HG03060 (cell line): Measurements from ENCODE around the gene COQ8B.
"Not testable (repeated sequence)": the region's sequence is repeated elsewhere in the genome, so short reads cannot be mapped to it uniquely, and the experiment has no call there.

ENCODE experiments used
- ATAC-seq: cut with Tn5 transposase; IDR thresholded peaks from one replicate; pipeline ENCODE4 v1.9.1; 2021; ENCODE audit warnings: low read depth, moderate number of reproducible peaks; ENCODE audit not compliant: unreplicated experiment

Gene COQ8B

DNA sequence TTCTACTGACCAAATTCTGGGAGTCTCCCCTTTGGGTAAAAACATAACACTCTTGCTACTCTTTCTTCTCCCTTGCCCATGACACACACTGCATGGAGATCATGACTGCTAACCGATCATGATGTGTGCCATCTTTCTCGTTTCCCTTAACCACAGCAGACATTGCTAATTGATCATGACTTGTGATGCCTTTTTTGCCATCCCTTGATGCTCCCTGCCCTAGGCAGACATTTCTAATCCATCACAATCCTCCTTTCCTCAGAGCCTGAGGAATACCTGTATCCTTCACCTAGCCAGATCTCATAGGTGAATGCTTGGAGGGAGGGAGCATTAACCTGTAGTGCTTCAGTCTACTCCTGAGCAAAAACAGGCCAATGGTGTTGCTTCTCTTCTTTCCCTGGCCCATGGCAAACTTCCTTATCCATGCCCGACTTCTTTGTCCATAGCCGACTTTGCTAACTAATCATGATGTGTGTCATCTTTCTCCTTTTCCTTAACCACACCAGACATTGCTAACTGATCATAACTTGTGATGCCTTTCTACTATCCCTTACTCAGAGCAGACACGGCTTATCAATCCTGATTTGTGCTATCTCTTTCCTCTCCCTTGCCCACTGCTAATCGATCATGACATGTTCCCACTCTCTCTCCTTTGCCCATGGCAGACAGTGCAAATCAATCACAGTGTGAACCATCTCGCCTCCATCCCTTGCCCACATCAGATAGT, 44.0 kb downstream of the COQ8B start:
- ATAC-seq: no peak

GRCh38 chr19:40672038-40672437, 44.6 kb downstream of the COQ8B start:
- ATAC-seq: no peak

DNA sequence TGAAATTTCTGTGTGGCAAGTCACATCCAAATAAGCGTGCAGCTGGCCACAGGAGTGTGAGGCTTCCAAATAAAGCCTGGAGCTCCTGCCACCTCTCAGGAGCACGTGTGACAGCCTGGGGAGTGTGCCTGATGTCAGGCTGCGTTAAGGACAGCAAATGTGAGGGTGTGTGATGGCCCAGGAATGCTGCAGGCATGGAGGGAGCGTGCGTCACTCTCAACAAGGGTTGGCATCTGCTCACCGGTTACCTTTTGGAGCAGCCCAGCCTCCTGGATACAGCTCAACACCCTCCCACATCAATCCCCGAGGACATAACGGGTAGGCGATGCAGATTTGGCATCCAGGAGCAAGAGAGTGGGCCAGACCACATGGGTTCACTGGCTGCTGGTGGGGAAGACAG, 45.3 kb downstream of the COQ8B start:
- ATAC-seq: no peak

GRCh38 chr19:40668991-40669614, 47.6 kb downstream of the COQ8B start:
- no peak for ATAC-seq

GRCh38 chr19:40667602-40668001, 49.1 kb downstream of the COQ8B start:
- no peak for ATAC-seq

GRCh38 chr19:40666803-40667438, 49.8 kb downstream of the COQ8B start:
- ATAC-seq: no peak

GRCh38 chr19:40663695-40664692, 52.7 kb downstream of the COQ8B start:
- ATAC-seq: no peak

DNA sequence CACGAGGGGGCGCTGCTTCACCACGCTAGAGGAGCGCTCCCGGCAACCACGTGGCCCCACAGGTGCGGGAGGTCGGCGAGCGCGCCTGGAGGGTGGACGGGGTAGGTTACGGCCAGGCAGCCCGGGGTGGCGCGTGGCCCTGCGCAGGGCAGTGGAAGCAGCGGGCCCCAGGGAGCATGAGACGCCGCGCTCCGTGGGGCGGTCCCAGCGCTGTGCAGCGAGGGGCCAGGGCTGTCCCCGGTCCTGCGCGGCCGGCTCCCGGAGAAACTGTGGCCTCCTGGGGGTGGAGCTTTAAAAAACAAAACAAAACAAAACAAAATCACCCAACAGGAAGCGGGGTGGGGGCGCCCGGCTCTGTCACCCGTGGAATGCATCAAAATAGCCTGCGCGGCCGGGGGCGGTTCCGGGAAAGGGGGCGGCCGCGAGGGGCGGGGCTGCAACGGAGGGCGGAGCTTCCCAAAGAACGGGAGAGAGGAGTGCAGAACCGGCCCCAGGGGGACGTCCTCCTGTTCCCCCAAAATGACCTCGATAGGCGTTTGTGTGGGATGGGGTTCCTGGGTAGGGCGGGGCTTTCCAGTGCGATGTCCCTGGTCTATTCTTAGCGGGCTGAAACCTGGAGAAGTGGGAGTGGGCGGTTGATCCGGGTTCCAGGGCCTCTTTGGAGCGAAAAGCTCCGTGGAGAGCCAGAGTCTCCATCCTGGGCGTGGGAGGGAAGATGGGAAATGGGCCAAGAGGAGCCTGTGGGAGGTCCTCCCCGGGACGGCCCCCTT, 53.6 kb downstream of the COQ8B start:
- no peak for ATAC-seq

- ATAC-seq: no peak
These were observed 55.1 kb downstream of the COQ8B start for GRCh38 chr19:40661616-40662015.

- ATAC-seq: no peak
These were observed 57.1 kb downstream of the COQ8B start for GRCh38 chr19:40659566-40659965.

- no peak for ATAC-seq
These were observed 57.6 kb downstream of the COQ8B start for GRCh38 chr19:40659116-40659515.

GRCh38 chr19:40658031-40658430, 58.7 kb downstream of the COQ8B start:
- no peak for ATAC-seq

DNA sequence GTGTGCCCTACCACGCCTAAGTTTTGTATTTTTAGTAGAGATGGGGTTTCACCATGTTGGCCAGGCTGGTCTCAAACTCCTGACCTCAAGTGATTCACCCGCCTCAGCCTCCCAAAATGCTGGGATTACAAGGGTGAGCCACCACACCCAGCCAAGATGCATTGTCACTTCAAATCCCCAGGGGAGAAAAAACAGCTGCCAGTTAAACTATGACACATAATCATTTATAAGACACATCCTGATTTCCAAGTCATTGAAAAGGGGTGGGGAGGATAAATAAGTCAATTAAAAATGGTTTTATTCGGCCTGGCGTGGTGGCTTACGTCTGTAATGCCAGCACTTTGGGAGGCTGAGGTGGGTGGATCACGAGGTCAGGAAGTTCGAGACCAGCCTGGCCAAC, 61.0 kb downstream of the COQ8B start:
- not testable (repeated sequence) for ATAC-seq

DNA sequence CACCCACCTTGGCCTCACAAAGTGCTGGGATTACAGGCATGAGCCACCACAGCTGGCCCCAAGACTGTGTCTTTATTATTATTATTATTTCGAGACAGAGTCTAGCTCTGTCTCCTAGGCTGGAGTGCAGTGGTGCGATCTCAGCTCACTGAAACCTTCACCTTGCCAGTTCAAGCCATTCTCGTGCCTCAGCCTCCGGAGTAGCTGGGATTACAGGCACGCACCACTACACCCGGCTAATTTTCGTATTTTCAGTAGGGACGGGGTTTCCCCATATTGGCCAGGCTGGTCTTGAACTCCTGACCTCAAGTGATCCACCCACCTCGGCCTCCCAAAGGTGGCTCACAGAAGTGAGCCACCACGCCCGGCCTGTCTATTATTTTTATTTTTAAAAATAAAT, 64.4 kb downstream of the COQ8B start:
- not testable (repeated sequence) for ATAC-seq

- ATAC-seq: no peak
These were observed 65.9 kb downstream of the COQ8B start for GRCh38 chr19:40650749-40651305.

DNA sequence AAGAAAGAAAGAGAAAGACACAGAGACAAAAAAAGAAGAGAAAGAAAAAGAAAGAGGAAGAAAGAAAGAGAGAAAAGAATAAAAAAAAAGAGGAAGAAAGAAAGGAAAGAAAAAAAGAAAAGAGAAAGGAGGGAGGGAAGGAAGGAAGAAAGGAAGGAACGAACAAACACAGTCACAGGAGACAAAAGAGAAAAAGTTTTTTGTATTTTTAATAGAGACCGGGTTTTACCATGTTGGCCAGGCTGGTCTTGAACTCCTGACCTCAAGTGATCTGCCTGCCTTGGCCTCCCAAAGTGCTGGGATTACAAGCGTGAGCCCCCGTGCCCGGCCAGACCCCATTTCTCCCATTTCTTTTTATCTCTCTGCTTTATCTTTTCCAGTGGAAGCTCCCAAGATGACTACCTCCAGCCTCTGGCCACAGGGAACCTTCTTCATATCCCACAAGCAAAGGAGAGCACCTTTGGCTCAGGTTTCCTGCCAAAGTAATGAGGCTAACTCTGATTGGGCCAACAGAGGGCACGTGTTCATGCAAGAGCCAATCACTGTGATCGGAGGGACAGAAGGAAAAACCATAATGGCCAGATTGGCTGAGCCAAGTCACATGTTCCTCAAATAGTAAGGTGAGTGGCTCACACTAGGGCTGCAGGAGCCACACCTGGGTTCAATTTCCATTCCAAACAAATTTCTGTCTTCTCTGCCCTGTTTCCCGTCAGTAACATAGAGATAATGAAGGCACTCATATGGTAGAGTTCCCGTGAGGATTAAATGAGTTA, 66.6 kb downstream of the COQ8B start:
- not testable (repeated sequence) for ATAC-seq

DNA sequence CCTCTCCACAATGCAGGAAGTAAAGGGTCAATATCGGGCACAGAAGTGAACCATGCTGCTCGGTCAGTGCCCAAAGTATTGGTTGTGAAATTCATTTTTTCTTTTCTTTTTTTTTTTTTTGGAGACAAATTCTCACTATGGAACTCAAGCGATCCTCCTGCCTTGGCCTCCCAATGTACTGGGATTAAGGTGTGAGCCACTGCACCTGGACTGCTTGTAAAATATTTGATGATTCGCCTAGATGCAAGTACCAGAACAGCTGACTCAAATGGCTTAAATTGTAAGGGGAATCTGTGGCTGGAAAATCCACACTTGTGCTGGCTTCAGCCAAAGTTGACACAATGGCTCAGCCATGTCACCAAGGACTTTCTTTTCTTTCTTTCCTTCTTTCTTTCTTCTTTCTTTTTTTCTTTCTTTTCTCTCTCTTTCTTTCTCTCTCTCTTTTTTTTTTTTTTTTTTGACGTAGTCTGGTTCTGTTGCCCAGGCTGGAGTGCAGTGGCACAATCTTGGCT, 69.9 kb downstream of the COQ8B start:
- ATAC-seq: no peak

DNA sequence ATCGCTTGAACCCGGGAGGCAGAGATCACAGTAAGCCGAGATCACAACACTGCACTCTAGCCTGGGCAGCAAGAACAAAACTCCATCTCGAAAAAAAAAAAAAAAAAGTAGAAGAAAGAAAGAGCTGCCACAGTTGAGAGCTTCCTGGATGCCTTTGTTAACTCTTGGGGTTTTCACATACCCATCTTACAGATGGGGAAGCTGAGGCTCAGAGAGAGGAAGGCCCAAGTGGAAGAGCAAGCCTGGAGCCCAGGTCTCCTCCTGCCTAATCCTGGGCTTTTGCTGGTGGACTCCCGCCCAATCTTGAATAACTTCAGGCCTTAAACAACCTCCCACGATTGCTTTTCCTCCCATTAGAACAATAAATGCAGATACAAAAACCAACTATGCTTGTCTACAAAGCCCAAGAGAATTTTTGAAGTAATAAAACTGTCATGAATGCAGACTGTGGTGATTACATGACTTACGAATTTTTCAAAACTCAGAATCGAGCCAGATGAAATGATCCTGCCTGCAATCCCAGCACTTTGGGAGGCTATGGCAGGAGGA, 73.9 kb downstream of the COQ8B start:
- ATAC-seq: no peak
